Neutrophil (primary cell): Measurements from ENCODE around the gene ISL2.
A peak's percentile ranks its signal among the peaks of the same experiment; 100 is the strongest.
"Not testable (repeated sequence)": the region's sequence is repeated elsewhere in the genome, so short reads cannot be mapped to it uniquely, and the experiment has no call there.

Experiments
- H3K27ac ChIP-seq: fragments of 200-600 bp; sonication (generic); 2 replicates; pipeline ENCODE4 v1.5.1; 2016; ENCODE audit warnings: mild to moderate bottlenecking, moderate library complexity
- H3K27me3 ChIP-seq: fragments of 200-600 bp; sonication (generic); 2 replicates; pipeline ENCODE4 v1.6.0; 2016; ENCODE audit warnings: mild to moderate bottlenecking
- H3K36me3 ChIP-seq: fragments of 200-600 bp; sonication (generic); 2 replicates; pipeline ENCODE4 v1.5.1; 2017
- H3K4me1 ChIP-seq, 2 experiments: fragments of 200-600 bp in 1 of 2; sonication (generic) in 1 of 2; 1 replicate in 1 of 2; 2 replicates in 1 of 2; pipeline versions ENCODE4 v1.5.1 to v1.6.1; 2013 to 2016; ENCODE audit warnings: low read depth in 1 of 2, low read length in 1 of 2, mild to moderate bottlenecking in 1 of 2, moderate library complexity in 1 of 2; ENCODE audit not compliant: control insufficient read depth in 1 of 2, insufficient read depth in 1 of 2
- H3K4me3 ChIP-seq, 2 experiments: fragments of 200-600 bp in 1 of 2; sonication (generic) in 1 of 2; 1 replicate in 1 of 2; 2 replicates in 1 of 2; pipeline ENCODE4 v1.5.1; 2013 to 2016; ENCODE audit warnings: low read depth in 1 of 2, low read length in 1 of 2, mild to moderate bottlenecking in 1 of 2, moderate library complexity in 1 of 2
- H3K9me3 ChIP-seq: fragments of 200-600 bp; sonication (generic); 2 replicates; pipeline ENCODE4 v1.5.1; 2016
- TF ChIP-seq, protein P1 (sequence below): fragments of 200-600 bp; sonication (generic); IDR thresholded peaks from 2 replicates; pipeline ENCODE4 v1.5.1; 2016; ENCODE audit warnings: antibody characterized with exemption

The ISL2 gene

GRCh38 chr15:76311100-76311953 is 25.2 kb upstream of the ISL2 start, which contains the start of gene ETFA:
ETFA (minus strand) TSS chr15:76311469; CDS start chr15:76311388, 81 bp downstream.
- Histone ChIP-seq H3K27ac (peak within 1 kb of the TSS; percentile 68), H3K4me1 (peaks cover 9 to 10% of the 10 kb centered on the region in 2 experiments), H3K36me3 (no peaks in the 10 kb centered on the region), H3K9me3 (no peaks in the 10 kb centered on the region), H3K4me3 (peak within 1 kb of the TSS; percentile 80 to 81), H3K27me3 (peaks cover 11% of the 10 kb centered on the region)
- TF ChIP-seq, protein P1, sequence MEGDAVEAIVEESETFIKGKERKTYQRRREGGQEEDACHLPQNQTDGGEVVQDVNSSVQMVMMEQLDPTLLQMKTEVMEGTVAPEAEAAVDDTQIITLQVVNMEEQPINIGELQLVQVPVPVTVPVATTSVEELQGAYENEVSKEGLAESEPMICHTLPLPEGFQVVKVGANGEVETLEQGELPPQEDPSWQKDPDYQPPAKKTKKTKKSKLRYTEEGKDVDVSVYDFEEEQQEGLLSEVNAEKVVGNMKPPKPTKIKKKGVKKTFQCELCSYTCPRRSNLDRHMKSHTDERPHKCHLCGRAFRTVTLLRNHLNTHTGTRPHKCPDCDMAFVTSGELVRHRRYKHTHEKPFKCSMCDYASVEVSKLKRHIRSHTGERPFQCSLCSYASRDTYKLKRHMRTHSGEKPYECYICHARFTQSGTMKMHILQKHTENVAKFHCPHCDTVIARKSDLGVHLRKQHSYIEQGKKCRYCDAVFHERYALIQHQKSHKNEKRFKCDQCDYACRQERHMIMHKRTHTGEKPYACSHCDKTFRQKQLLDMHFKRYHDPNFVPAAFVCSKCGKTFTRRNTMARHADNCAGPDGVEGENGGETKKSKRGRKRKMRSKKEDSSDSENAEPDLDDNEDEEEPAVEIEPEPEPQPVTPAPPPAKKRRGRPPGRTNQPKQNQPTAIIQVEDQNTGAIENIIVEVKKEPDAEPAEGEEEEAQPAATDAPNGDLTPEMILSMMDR: no peak

- Histone ChIP-seq H3K4me3 (no peak overlapping the region), H3K4me1 (peaks cover 9 to 10% of the 10 kb centered on the region in 2 experiments), H3K9me3 (no peaks in the 10 kb centered on the region), H3K36me3 (no peaks in the 10 kb centered on the region), H3K27me3 (peaks cover 11% of the 10 kb centered on the region), H3K27ac (no peak overlapping the region)
- TF ChIP-seq, protein P1: no peak
These were observed 23.9 kb upstream of the ISL2 start for GRCh38 chr15:76312540-76313174.

DNA sequence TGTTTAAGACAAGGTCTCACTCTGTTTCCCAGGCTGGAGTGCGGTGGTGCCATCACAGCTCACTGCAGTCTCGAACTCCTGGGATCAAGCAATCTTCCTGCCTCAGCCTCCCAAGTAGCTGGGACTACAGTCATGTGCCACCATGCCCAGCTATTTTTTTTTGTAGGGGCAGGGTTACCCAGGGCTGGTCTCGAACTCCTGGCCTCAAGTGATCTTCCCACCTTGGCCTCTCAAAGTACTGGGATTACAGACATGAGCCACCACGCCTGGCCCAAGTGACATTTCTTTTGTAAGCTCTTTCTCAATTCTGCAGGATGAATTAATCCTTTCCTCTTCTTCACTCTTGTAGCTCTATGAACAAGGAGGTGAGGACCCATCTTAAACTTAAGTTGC is 23.4 kb upstream of the ISL2 start:
- not testable (repeated sequence) for H3K9me3 ChIP-seq, H3K4me3 ChIP-seq, H3K27ac ChIP-seq, H3K36me3 ChIP-seq
- peaks cover 11% of the 10 kb centered on the region for H3K27me3 ChIP-seq
- H3K4me1 ChIP-seq: peaks cover 9 to 10% of the 10 kb centered on the region in 2 experiments

GRCh38 chr15:76313731-76314130 is 22.8 kb upstream of the ISL2 start:
- Histone ChIP-seq H3K9me3 (no peaks in the 10 kb centered on the region), H3K36me3 (no peaks in the 10 kb centered on the region), H3K27me3 (peaks cover 11% of the 10 kb centered on the region), H3K27ac (no peak overlapping the region), H3K4me3 (no peak overlapping the region), H3K4me1 (peaks cover 9 to 10% of the 10 kb centered on the region in 2 experiments)
- TF ChIP-seq, protein P1: no peak

DNA sequence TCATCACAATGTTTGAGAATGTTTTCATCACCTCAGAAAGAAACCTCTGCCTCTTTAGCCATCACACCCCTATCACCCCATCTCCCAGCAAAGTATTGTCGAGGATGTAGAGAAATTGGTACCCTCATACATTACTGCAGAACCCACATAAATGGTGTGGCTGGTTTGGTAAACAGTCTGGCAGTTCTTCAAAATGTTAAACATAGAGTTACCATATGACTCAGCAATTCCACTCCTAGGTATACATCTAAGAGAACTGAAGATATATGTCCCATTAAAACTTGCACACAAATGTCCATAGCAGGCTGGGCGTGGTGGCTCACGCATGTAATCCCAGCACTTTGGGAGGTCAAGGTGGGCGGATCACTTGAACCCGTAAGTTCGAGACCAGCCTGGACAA is 16.6 kb upstream of the ISL2 start:
- TF ChIP-seq, protein P1: no peak
- Histone ChIP-seq H3K4me3 (no peak overlapping the region), H3K27ac (no peak overlapping the region), H3K36me3 (no peaks in the 10 kb centered on the region), H3K27me3 (peaks cover 61% of the 10 kb centered on the region), H3K4me1 (no peaks in the 10 kb centered on the region), H3K9me3 (no peaks in the 10 kb centered on the region)

DNA sequence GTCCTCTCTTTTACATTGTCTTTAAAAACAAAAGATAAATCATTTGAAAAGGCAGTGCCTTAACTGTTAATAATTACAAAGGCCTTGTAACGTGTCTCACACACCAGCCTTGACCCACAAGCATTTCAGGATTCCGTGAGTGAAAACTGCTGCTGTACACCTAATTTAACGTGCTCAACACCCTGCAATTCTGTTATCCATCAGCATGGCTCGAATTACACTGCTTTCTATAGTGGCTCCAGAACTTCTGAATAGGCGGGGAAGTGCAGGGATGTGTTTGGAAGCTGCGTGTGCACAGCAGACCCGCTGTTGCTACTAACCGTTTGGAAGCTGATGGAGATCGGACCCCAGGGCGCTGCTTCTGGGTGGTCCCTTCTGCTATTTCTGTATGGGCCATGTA is 15.4 kb upstream of the ISL2 start:
- H3K36me3 ChIP-seq: no peaks in the 10 kb centered on the region
- H3K4me3 ChIP-seq: no peak overlapping the region
- no peaks in the 10 kb centered on the region for H3K4me1 ChIP-seq
- peaks cover 67% of the 10 kb centered on the region for H3K27me3 ChIP-seq
- H3K9me3 ChIP-seq: no peaks in the 10 kb centered on the region
- H3K27ac ChIP-seq: no peak overlapping the region
- TF ChIP-seq, protein P1: no peak
